Measurements from ENCODE around the gene CRYZ.

CRYZ gene

DNA sequence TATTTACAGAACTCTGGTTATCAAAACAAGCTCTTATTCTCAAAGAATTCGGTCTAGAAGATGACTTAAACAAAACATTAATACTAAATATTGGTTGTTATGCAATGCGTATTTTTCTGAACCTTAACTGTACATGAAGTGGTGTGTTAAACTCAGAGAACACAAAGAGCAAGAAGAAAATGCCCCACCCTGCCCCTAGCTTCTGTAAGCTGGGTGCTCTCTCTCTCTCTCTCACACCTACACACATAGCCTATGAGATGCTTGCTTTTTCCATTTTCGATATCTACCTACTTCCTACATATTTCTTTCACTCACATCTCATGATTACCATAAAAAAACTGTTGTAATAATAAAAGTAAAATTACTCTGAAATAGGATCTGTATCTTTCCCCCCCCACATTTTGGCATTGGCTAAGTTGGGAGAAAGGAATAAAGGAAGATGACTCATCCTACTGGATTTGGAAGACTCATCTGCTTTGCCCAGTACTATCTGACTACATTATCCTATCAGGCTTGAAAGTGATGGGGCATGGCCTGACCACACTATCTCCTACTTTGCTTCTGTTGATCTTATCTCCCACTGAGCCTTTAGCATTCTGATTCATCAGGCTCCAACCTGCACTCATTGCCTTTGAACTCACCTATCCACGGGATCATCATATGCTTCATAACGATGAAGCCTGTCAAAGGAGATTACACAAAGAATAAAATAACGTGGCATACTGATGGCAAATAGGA, 2.9 kb downstream of the CRYZ start:
- DNase-seq, result no peak

DNA sequence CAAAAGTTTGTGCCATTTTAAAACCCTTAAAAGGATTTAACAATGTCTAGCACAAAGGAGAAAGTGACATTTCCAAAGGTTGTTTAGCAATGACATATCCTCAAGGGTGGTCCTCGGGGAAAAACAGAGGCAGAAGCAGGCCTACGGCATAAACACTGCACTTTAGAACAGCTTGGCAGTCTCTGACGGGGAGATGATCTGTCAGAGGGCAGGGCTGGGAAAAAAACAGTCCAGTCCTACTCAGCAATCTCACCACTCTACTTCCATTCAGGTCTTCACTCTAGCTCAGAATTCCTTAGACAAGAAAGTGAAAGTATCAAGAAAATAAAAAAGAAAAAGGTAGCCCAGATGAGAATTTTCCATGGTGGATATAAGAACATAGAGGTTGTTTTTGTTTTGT, 4.1 kb downstream of the CRYZ start:
- DNase-seq, result no peak

DNA sequence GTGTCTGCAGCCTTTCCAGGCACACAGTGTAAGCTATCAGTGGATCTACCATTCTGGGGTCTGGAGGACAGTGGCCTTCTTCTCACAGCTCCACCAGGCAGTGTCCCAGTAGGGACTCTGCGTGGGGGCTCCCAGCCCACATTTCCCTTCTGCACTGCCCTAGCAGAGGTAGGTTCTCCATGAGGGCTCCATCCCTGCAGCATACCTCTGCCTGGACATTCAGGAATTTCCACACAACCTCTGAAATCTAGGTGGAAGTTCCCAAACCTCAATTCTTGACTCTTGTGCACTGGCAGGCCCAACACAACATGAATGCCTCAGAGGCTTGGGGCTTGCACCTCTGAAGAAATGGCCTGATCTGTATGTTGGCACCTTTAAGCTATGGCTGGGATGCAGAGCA, 6.8 kb downstream of the CRYZ start:
- no peak for DNase-seq

DNA sequence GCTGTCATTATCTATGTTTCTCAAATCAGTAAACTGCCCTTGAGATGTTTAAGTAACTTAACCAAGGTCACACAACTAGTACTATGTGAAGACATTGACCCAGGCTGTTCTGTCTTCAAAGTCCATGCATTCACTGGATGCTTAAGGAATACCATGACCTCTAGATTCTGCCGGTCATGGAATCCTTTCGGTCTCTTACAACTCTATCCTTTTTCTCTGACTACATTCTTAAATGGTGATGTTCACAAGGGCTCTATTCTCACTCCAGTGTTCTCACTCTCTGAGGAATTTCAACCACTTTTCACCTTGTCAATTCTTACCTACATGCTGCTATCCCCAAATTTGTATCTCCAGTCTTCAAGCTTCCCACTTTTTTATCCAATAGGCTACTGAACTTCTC, 15.2 kb downstream of the CRYZ start:
- DNase-seq, result no peak

DNA sequence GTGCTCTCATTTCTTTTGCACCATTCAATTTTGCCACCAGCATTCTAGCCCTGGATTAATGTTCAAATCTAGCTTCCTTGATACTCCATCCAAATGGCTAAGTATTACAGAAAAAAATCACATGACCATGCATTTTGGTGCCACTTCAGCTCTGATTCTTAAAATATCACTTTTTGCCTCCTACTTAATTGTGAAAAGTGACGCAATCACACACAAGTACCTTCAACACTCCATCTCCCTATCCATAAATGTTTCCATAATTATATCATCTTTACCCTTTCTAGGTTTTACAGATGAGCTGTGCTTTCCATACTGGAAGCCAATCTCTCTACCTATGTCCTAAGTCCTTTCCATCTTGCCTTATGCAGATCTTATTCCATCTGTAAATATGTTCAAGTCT, 16.0 kb downstream of the CRYZ start:
- no peak for DNase-seq

DNA sequence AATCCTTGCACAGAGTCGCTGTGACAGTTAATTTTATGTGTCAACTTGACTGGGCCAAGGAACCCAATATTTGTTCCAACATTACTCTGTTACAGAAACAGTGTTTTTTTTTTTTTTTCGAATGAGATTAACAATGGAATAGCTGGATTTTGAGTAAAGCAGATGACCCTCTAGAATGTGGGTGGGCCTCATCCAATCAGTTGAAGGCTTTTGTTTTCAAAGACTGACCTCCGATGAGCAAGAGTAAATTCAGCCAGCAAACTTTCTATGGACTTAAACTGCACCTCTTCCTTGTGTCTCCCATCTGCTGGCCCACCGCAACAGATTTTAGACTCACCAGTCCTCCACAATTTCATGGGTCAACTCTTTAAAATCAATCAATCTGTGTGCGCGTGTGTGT, 17.0 kb downstream of the CRYZ start:
- DNase-seq, result no peak

DNA sequence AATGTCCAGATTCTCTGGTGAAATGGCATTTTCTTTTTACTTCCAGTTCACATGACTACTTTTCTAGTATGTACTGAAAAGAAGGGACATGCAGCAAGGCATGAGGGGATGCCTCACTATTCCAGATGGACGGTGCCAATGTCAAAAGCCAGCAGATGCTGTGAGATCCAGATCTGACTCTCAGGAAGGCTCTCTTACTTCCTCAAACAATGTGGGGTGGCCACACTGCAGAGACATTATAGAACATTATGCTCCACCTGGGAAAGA, 17.7 kb downstream of the CRYZ start:
- DNase-seq, result no peak

DNA sequence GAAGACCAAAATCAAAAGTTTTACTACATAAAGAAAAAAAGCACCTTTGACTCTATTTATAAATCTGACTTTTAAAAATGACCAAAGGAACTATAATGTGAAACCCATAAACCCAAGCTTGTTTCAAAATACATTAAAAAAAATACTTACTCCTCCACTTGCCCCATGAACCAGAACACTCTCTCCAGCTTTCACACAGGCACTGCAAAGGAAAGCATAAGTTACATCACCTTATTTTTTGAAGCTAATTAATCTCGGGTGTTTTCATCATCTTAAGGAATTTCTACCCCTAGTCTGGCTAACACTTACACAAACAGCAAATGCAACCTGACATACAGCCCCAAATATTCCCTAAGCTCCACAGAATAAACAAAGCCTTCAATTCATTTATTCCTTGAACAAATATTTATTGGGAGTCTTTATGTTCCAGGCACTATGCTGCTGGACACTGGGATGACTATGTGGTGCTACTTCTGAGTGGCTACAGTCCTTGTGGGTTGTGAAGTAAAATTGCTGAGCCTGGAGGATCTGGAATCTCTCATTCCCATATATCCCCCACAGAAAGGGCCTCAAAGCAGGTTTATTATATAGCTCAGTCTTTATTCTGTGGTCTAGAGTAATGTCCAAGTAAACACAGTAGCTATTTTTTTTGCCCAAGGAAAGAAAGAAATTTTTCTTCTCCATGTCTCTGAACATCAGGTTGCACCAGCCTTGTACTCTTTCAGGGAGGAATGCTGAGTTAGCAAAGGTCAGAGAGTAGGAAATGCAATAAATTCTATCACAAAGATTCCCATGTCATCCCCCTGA, 18.2 kb downstream of the CRYZ start:
- no peak for DNase-seq

DNA sequence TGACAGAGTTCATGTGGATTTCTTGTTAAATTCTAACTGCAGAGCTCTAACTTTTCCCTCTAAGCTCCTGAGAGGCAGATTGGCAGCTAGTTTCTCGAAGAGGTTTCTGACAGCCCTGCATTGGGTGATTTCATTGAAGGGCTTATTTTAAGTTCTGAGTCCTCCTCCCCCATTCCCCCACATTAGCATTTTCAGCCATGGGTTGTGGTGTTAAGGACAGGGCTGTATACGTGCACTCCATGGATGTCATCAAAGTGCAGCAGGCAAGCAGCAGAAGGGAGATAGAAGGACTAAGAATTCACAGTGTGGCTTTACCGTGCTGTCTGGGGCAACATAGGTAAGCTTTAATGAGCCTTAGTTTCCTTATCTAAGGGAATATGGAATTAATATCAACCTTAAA, 19.0 kb downstream of the CRYZ start:
- DNase-seq, result no peak

DNA sequence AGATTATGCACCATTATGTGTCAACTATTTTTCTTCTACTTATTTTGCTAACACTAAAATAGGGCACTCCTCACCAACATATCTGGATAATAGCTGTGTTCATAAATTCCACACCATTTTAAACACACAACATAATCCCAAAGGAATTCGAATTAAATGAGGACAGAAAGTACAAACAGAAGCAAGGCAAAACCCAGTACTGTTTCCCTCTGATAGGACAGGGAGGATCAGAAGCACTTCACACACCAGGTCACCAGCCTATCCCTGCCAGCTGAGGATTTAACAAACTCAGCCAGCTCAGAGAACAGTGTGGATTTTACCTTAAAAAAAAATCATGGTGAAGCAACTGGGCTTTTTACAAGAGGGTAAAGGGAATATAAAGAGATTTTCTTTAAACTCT, 20.0 kb downstream of the CRYZ start:
- no peak for DNase-seq

DNA sequence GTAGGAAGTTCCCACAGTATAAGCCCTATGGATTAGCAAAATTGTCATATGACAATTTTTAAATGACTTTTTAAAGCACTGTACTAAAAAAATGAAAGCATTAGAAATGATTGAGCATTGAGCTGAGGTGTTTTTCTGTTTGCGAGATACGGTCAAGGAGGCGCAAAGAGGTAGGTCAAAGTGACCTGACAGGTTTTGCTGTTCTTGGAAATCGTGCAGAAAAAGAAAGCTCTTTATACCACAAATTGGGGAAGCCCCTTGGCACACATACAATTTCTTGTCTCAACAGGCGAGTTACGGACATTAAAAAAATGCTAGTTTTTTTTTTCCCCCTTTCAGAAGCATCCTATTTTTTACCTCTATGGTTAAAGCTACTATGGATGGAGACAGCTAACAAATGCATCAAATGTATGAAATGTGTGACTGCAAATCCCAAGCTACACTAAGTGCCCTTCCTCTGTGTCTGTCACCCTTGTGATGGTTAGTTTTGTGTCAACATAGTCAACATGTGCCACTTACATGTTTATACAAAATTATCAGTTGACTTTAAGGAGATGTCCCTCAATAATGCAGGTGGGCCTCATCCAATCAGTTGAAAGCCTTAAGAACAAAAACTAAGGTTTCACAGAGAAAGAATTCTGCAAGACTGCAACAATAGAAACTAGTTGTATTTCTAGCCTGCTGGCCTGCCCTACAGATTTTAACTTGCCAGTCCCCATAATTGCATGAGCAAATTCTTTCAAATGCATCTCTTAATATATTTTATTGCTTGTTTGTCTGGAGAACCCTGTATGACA, 29.3 kb downstream of the CRYZ start:
- DNase-seq, result no peak

DNA sequence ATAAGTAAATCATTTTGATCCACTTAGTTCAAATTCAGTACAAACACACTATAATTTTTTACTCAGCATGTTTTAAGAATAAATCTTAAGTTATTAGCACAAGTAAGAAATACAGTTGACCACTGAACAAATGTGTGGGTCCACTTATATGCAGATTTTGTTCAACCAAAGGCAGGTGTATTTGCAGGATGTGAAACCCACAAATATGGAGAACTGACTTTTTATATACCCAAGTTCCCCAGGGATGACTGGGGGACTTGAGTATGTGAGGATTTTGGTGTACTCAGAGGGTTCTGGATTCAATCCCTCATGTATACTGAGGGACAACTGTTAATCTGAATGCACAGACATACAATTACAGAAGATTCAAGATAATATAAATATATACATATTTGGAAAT, 33.5 kb downstream of the CRYZ start:
- DNase-seq, result no peak

DNA sequence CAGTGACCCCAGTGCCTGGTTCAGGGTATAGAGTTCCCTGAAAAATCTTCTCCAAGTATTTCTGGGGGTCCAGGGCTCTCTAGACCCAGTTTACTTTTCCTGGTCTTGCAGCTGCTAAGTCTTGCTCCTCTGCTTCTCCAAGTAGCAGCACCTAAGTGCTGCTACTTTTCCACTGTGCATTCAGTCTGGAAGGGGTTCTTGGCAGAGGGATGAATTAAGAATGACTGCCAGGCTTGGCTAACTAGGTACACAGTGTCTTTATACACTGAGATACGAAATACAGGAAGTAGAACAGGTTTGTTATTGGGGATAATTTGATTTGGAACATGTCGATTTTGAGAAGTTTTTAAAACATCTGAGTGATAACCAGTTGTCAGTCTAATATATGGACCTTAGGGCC, 35.0 kb downstream of the CRYZ start:
- no peak for DNase-seq

DNA sequence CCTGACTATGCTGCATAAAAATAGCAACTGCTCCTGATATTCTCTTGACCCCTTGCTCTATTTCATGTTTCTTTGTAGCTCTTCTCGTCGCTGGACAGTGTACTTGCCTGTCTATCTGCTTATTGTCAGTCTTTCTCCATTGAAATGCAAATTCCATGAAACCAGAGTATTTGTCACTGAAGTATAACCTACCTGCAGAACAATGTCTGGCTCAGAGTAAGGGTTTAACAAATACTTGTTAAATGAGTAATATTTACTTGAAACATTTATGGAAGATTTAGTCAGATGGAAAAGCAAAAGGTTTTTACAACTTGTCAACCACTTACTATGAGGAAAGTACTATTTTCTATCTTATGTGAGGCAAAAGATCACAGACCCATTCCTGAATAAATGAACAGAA, 39.4 kb downstream of the CRYZ start:
- no peak for DNase-seq

DNA sequence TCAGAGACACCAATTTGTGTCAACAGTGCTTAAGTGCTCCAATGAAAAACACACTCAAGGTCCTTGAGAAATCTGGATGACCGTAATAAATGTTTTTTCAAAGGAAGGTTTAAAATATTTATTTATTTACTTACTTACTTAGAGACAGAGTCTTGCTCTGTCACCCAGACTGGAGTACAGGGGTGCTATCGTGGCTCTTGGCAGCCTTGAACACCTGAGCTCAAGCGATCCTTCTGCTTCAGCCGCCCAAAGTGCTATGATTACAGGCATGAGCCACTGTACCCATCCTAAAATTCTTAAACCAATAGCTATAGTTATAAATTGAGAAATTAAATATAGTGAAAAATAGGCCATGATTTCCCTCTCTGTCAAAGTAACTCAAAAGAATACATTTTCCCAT, 41.9 kb downstream of the CRYZ start:
- no peak for DNase-seq

DNA sequence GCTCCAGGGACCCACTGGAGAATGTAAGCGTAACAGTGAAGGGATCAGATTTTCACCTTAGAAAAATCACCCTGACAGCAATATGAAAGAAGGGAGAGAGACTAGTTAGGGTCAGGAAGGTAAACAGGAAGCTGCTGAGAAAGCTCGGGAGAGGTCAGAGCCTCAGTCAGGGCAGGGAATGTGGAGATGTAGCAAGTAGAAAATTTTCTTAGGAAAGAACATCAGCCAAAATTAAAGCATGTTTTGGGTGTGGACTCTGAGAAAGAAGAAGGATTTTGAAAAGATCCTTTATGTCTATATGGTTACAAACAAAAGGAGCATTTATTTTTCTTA, 42.5 kb downstream of the CRYZ start:
- no peak for DNase-seq

DNA sequence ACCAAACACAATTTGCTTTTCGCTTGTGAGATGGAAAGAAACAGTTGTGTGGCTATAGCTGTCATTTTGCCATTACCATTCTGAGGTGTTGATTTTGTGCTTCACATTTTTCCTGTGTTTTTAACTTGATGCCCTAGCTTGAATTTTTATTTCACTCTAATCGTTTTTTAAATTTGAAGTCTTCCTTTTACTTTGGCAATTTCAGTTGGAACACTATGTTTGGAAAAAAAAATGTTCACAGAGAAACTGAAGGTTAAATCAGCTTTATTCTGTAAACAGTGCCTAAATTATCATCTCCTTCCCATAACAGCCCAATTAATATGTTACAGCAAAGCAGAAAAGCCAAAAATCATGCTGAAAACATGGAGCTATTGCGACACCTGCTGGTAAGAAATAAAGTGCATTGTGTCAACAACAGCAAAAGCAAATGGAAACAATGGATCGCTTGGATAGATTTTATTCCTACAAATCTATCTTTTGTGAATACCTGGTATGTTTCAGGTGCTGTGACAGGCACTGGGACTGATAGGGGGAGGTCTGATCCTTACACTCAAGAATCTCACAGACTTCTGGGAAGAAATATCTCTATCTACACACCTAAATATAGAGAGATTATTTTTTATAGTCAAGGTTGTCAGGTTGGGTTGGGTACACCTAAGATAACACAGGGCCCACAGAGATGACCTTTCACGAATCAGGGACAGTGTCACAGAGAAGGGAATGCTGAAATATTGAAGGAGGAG, 43.1 kb downstream of the CRYZ start:
- DNase-seq, result no peak

DNA sequence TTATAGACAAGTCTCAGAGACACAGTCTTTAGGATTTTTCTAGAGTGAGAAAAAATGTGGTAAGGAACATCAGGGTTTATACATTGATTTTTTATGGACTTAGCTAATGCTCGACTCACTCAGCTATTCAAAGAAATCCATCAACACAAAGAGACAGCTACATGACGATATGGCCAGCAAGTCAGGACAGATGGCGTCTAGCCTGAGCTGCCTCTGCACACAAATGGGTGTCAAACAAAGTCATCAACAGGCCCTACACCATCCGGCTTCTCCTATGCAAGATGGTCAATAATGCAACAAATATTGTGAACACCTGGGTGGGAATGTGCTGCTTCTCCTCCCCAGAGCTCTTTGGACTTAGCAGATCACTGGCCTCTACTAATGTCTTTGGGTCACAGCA, 45.9 kb downstream of the CRYZ start:
- DNase-seq, result no peak

DNA sequence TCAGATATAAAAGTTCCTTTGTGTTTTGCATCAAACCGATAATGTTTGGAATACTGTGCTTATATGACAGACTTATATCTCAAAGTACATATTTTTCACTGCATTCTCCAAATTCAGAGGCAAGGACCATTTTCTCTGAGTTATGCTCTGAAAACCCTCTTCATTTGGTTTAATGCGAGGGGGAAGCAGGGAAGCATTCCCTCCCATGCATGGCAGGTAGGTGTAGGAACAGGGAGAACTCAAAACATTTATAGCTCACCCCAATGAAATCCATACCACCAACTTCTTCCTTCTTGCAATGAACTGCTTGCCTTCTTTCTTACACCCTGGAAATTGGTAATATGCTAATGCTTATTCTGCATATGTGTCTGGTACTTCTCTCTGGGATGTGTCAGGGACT, 48.5 kb downstream of the CRYZ start:
- DNase-seq, result no peak

DNA sequence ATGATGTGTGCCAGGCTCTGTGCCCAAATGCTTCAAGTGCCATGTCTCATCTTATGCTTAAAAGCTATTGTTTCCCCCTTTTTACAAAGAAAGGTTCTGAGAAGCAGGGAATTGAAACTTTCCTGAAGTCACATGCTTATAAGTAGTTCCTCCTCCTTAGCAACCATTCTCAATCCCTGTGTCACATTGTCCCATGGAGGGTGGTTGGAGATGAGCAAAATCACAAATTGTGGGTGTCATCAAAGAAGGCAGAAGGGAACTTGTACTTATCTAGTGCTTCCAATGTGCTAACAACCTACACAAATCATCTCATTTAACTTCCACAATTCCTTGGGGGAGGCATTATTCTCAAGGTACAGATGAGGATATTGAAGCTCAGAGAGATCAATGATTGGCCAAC, 49.2 kb downstream of the CRYZ start:
- DNase-seq, result no peak

DNA sequence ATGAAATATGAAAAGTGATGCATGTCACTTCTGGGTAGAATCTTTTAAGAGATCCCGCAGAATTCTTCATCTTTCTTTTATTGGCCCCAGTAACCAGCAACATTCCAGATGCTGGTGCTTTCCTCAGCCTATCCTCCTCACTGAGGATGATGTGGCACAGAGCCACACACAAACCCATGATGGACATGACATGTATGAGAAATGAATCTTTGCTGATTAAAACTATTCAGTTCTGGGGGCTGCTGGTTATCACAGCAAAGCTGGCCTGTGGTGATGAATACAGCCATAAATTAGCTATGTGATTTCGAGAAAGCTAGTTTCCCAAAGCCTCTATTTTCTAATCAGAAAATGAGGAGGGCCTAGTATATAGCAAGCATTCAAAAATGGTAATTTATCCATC, 51.0 kb downstream of the CRYZ start:
- DNase-seq, result no peak

DNA sequence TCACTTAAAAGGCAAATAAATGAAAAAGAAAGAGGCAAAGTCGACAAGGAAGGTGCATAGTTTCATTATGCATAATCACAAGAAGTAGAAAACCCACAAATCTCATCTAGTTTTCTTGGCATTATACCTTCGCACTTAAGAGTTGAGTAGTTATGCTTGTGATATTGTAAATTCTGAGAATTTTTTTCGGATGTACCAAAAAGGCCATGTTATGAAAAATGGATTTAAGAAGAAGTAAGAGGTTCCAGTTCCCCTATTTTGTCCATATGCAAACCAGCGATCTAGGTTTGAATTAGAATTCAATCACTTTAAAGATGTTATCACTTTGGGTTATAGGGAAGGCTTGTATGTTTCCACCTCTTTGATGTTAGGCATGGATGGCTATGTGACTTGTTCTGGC, 51.4 kb downstream of the CRYZ start:
- DNase-seq, result no peak

DNA sequence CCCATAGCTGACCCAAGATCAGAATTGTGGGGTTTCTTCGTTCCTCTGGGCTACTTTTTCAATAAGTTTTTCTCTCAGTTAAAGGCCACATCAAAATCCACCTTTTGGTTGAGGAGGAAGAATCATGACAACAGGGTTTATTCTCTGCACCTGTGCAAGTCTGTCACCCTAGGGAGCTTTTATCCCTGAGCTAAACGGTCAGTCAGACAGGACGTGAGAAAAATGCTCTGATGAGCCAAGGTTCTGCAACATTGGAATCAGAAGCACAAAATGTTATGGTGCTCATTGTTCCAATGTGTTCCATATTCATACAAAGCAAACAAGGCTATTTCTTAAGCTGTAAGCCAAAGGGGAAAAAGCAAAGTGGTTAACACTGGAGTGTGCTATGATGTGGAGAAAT, 51.8 kb downstream of the CRYZ start:
- DNase-seq, result no peak

DNA sequence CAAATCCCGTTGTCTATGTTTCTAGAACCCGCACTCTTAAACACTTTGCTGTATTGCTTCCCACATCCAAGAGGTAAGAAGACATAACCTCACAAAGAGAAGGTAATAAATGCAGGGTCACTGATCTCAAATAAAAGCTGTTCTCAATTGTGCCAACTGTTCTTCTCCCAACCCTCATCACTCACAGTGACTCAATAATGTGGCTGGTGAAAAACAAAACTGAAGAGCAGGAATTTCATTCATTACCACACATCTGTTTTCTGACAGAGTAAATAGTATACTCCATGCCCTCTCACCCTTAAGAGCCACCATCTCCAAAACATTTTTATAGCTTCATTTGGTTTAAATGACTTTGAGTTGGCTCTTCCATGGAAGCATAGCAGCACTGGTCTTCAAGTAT, 53.0 kb downstream of the CRYZ start:
- DNase-seq, result no peak
